SK-N-SH (cell line): Measurements from ENCODE around the gene ABHD16A.

Experiments used
- CTCF ChIP-seq: fragments of 200-600 bp; sonication (generic); IDR thresholded peaks from 2 replicates; pipeline ENCODE4 v1.6.1; 2017; ENCODE audit warnings: antibody characterized with exemption, mild to moderate bottlenecking, moderate library complexity
- EP300 ChIP-seq, 2 experiments: IDR thresholded peaks; 2 replicates each; pipeline versions ENCODE4 v1.4.0 to v1.6.1; 2012; ENCODE audit warnings: borderline replicate concordance in 1 of 2, low read depth in 1 of 2, low read length in 1 of 2
- FOXM1 ChIP-seq: IDR thresholded peaks from 2 replicates; pipeline ENCODE4 v1.4.0; 2012; ENCODE audit warnings: low read depth, mild to moderate bottlenecking
- JUND ChIP-seq: IDR thresholded peaks from 2 replicates; pipeline ENCODE4 v1.4.0; 2012
- MEF2A ChIP-seq: IDR thresholded peaks from 2 replicates; pipeline ENCODE4 v1.4.0; 2012; ENCODE audit warnings: low read depth, borderline replicate concordance
- POLR2AphosphoS5 ChIP-seq: IDR thresholded peaks from 2 replicates; pipeline ENCODE4 v1.6.1; 2012; ENCODE audit warnings: low read depth, low read length
- RFX5 ChIP-seq: IDR thresholded peaks from 2 replicates; pipeline ENCODE4 v1.6.1; 2012; ENCODE audit warnings: mild to moderate bottlenecking, improper control_type of control experiment, low read length

DNA sequence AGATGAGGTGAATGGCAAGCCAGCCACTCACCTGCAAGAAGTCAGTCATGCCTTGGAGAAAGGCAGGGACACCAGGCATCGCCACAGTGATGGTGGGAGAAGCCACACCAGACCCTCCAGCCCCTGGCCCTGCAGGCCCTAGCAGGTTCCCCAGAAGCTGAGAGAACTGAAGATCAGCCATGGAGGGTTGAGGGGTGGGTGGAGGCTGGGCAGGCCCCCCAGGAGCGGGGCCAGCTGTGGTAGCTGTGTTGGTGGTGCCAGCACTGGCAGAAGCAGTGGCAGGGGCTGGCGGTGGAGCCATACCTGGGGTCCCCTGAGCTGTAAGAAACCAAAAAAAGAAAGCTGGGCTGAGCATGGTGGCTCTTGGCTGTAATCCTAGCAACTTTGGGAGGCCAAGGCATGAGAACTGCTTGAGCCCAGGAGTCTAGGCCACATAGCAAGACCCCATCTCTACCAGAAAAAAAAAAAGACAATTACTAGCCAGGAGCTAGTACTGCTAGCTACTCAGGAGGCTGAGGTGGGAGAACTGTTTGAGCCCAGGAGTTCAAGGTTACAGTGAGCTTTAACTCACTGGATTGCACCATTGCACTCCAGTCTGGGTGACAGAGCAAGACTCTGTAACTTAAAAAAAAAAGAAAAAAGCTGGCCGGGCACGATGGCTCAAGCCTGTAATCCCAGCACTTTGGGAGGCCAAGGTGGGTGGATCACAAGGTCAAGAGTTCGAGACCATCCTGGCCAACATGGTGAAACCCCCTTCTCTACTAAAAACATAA lies 60.1 kb downstream of the ABHD16A start:
- no peak for TF ChIP-seq MEF2A
- no peak for TF ChIP-seq CTCF
- TF ChIP-seq FOXM1, result no peak
- no peak for TF ChIP-seq RFX5
- no peak for TF ChIP-seq EP300 (IDR thresholded peaks at IDR 0.05; ENCODE audit: borderline replicate concordance in 1 of 2, low read depth in 1 of 2, low read length in 1 of 2)
- no peak for TF ChIP-seq POLR2AphosphoS5
- no peak for TF ChIP-seq JUND
